ENCODE data around the gene RFPL1. TPM values are rescaled to one million over a fixed set of nuclear protein-coding genes. Genes with fewer than 3 reads are reported as not detected.
"Not testable (repeated sequence)": the region's sequence is repeated elsewhere in the genome, so short reads cannot be mapped to it uniquely, and the experiment has no call there.

The RFPL1 gene
- total RNA-seq, 1 donor from 2014 or later, result not detected

- DNase-seq, result no peak
Measured at GRCh38 chr22:29479417-29480261, 41.3 kb downstream of the RFPL1 start, which contains the start of gene NEFH. NEFH (plus strand) TSS chr22:29480218; CDS start chr22:29480263, 45 bp downstream.

GRCh38 chr22:29480262-29480511 is 41.8 kb downstream of the RFPL1 start:
- DNase-seq, result no peak

- DNase-seq, result peak; percentile 34
Measured at GRCh38 chr22:29480512-29481264, 42.3 kb downstream of the RFPL1 start.

GRCh38 chr22:29481265-29482000 is 43.0 kb downstream of the RFPL1 start:
- no peak for DNase-seq

GRCh38 chr22:29482253-29482652 is 43.9 kb downstream of the RFPL1 start:
- no peak for DNase-seq

- no peak for DNase-seq
Measured at GRCh38 chr22:29482726-29483125, 44.3 kb downstream of the RFPL1 start.

- DNase-seq, result no peak
Measured at GRCh38 chr22:29483254-29483653, 44.9 kb downstream of the RFPL1 start.

GRCh38 chr22:29484642-29485041 is 46.3 kb downstream of the RFPL1 start:
- DNase-seq, result no peak

GRCh38 chr22:29485448-29485847 is 47.1 kb downstream of the RFPL1 start:
- DNase-seq, result no peak

- no peak for DNase-seq
Measured at GRCh38 chr22:29487426-29487986, 49.1 kb downstream of the RFPL1 start.

- DNase-seq, result not testable (repeated sequence)
Measured at GRCh38 chr22:29489127-29489780, 50.9 kb downstream of the RFPL1 start.

GRCh38 chr22:29491012-29491411 is 52.6 kb downstream of the RFPL1 start:
- no peak for DNase-seq

Small RNAs within 50 kb of the gene (small RNA-seq; reads per million reads assigned to genes)
- gene AC000041.1, result not detected

Other genes with a start within 250 kb of the RFPL1 start
- gene EMID1, start 232.7 kb upstream of the RFPL1 start, total RNA-seq, result 31.8 TPM
- gene RHBDD3, start 170.6 kb upstream of the RFPL1 start, total RNA-seq, result 14.3 TPM
- gene EWSR1, start 170.3 kb upstream of the RFPL1 start, total RNA-seq, result 186 TPM
- 7.3 TPM for gene GAS2L1, start 131.9 kb upstream of the RFPL1 start, total RNA-seq
- gene RASL10A, start 122.9 kb upstream of the RFPL1 start, total RNA-seq, result 15.0 TPM
- 37.1 TPM for gene AP1B1, start 50.0 kb upstream of the RFPL1 start, total RNA-seq
- gene NEFH, start 41.6 kb downstream of the RFPL1 start, total RNA-seq, result 0.47 TPM
- gene THOC5, start 115.2 kb downstream of the RFPL1 start, total RNA-seq, result 33.5 TPM
- gene NIPSNAP1, start 142.5 kb downstream of the RFPL1 start, total RNA-seq, result 65.4 TPM
- 41.6 TPM for gene NF2, start 165.1 kb downstream of the RFPL1 start, total RNA-seq

All from occipital lobe (tissue), 3 donors.